Activated CD8-positive, alpha-beta memory T cell treated with anti-CD3 and anti-CD28 coated beads, Interleukin-2, amount 50 U/mL, for 48 hours (primary cell): ENCODE measurements around the gene BATF3.
A peak's percentile ranks its signal among the peaks of the same experiment; 100 is the strongest.

Experiments used
- DNase-seq: peaks from one replicate; pipeline ENCODE4 v3.0.0-alpha.2; 2020

BATF3 gene

GRCh38 chr1:212702672-212703071 lies 3.0 kb upstream of the BATF3 start:
- DNase-seq: no peak

DNA sequence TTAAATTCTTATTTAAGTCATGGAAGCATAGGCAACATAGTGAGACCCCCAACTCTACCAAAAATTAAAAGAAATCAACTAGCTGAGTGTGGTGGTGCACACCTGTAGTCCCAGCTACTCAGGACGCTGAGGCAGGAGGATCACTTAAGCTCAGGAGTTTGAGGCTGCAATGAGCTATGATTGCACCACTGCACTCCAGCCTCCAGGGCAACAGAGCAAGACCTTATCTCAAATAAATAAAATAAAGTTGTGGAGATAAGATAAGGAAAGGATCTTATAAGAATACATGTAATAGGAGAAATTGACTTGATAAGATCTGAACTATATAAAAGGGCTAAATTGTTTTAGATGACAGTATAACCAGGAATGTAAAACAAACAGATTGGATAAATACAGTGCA lies 2.3 kb upstream of the BATF3 start:
- DNase-seq: peak; percentile 51

DNA sequence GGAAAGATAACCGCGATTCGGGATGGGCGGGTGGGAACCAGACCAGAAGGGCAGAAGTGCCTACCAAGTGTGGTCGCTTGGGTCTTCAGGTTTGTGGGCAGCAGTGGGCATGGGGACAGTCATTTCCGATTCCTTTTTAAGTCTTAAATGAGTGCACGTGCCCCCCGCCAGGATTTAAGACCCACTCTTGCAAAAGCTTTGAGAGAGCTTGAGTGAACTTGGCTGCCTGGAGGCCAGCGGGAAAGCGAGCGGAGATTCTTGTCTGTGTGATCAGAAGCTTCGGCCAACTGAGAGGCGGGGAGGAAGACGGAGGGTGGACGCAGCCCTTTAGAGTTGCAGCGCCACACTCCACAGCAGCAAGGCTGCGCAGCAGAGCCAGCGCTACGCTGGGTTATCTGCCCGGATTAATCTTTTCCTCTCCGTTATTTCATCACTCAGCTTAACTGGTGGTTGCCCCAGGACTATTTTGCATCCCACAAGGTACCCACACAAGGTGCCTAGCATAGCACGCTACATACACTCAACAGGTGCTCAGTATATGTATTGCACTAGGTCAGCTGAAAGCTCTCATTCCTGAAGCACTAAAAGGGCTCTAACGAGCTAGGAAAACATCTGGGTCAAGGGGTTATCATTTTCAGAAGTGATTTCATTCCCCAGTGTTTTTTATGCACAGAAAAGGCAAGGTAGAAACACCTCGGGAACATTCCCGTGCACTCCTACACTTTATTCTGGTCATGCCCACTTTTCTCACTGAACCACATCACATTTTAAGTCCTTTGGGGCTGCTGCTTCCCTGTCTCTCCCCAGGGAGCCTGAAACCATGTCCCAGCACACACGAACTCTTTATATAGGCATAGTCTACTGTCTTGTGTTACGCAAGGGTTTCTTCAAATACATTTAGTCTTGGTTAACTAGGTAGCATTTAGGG lies 1.5 kb upstream of the BATF3 start:
- peak; percentile 78 for DNase-seq

DNA sequence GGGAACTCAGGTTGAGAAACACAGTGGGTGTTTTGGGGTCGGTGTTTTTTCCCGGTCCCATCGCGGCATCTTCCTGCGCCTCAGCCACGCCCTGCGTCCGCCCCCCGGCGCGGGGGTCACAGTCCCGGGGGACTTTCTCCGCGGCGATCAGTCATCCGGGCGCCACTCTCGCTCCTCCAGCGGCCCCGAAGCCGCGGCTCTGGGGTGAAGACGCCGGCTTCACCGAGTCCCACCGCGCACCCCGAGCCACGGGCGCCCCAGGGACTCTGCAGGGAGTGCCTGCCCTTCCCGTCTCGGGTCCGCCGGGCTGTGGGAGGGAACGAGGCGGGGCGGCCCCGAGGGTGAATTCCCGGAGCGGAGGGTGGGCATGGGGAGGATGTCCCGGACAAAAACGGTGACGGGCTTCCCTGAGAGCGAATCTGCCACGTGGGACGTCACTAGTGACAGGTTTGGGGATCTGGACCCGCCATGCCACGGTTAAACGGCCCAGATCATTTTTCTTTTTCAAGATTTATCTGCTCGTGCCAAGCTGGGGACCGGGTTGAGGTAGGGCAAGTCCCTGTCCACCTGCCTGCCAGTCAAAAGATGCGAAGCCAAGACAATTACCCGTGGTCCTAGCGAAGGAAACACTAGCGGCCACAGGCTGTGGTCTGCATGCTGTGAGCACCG lies 717 bp upstream of the BATF3 start:
- DNase-seq: peak; percentile 91

DNA sequence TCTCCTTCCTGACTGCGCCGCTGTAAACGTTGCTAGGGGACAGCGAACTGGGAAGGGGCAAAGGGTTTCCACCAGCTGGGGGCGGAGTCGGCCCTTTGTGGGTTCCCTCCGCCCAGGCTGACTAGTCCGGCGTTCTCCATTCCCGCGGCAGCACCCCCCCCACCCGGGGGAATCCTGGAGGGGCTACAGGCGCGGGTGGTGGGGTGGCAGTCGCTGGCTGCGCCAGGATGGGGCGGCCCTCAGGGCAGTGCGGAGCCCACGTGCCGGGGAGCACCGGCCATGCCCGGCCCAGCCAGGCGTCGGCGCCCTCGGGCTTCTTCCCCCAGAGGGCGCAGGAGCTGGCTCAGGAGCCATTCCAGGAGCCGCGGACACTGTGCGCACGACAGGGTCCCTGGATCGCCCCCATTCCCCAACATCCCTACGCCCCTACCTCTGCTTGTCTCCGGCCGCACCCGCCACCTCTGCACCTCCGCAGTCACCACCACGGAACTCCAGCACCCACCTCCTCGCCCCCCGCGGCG lies 476 bp downstream of the BATF3 start:
- peak; percentile 85 for DNase-seq

- no peak for DNase-seq
These were observed 1.1 kb downstream of the BATF3 start for GRCh38 chr1:212698467-212699103.

DNA sequence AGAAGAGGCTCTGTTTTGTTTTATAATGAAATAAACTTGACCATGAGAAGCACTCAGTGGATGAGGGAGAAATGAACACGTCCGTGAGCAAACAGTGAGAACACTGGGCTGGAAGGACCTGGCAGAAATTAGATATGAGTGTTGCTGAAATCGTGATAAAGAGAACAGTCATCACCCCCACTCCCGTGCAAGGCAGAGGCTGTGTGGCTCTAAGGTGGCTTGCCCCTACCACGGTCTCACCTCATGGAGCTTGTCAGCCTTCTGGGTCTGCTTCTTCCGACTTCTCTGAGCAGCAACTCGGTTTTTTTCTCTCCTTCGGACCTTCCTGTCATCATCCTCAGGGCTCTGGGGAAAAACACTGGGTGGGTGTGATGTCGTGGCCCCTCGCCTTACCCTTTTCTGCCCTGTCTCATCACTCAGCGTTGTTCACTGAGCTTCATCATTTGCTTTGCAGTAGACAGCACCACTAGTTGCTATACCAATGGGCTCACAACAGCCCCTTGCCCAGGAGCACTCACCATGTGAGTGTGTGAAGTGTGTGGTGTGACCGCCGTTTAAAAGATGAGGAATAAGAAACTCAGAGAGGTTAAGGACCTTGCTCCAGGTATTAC lies 2.8 kb downstream of the BATF3 start:
- peak; percentile 60 for DNase-seq

DNA sequence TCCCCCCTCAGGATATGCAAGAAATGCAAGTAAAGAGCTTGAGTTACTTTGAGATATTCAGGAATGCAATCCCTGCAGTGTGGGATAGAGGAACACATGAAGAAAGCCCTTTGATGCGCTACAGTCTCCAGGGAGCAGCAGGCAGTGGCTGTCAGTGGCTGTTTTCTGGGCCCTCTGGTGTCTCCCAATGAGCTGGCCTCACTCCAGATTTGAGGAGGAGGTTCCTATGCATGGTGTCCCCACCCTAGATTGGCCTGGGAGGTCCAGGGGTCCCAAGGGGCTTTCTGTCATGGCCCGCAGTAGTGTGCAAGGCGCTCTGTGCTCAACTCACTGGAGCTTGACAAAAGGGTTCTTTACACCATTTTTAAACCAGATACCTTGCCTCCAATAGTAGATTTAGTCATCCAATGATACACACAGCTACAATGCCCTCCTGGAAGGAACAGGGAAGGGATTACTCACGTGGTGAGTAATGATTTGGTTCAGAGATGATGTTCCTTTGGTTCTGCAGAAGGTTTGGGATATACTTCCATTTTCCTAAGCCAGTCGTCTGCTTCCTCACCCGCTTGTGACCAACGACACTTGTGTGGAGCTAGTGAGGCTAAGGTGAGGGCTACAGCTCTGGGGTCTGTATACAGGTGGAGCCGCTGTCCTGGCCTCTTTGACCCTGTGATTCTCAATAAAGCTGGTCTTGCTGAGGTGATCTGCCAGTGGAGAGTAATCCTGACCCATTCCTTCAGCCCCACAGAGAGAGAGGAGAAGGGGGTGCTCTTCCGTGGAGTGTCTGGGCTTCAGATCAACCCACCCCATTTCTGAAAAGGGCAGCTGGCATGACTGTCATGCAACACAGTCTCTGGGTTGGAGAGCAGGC lies 6.6 kb downstream of the BATF3 start:
- peak; percentile 54 for DNase-seq

- DNase-seq: peak; percentile 70
These were observed 8.0 kb downstream of the BATF3 start for GRCh38 chr1:212691561-212692071.

- peak; percentile 50 for DNase-seq
These were observed 8.7 kb downstream of the BATF3 start for GRCh38 chr1:212690816-212691403.

DNA sequence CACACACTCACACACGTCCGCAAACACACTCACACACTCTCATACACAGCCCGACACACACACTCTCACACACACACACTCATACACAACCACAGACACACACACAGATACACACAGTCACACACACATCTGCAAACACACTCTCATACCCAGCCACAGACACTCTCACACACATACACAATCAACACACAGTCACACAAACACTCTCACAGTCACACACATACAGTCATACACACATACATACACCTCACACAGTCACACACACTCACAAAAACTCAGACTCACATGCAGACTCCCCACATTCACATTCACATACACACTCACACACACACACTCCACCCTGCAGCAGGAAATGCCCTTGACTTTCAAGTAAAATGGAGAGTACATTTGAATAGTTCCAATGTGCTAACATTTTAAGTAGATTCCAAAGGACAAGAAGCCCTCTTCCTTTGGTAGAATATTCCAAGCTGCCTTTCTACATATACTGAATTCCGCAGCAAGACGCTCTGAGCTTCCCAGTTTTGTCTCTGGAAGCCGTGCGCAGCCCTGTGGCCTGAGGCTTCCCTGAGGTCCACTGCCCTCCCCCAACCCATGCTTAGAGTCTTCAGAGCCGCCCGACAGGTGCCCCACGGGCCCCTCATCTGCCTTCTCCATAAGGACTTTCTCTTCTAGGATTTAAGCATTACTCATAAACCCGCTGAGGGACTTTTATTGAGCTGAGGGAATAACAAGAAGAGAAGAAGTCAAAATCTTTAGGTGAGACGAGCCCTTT lies 9.7 kb downstream of the BATF3 start:
- no peak for DNase-seq

- peak; percentile 53 for DNase-seq
These were observed 10.4 kb downstream of the BATF3 start for GRCh38 chr1:212689196-212689725.

DNA sequence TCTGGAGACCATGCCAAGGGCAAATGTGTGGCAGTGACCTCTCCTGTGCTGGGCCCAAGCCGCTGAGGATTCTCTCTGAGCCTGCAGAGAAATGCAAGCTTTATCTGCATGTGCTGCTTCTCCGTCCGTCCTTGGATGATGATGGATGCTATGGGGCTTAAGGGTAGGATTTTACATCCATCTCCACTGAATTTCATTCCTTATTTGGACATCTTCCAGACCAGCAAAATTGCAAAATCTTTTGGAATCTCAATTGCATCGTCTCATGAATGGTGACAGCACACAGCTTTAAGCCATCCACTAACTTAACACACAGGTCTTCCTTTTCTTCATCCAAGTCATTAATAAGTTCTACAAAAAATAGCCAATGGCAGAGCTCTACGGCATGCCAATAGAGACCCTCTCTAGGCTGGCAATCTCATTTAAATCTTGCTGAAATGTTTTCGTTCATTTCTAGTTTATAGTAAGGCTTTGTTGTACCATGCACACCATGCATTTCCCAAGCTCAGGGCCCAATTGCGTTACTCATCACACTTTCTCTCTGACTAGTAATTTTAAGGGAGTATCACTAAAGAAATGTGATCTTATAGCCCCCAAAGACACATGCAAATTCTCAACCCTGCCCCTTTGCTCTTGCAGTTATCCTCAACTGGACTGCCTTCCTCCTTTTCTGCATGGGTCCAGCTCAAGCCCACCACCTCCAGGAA lies 11.1 kb downstream of the BATF3 start:
- DNase-seq: no peak

- DNase-seq: no peak
These were observed 11.8 kb downstream of the BATF3 start for GRCh38 chr1:212687811-212688210.

- DNase-seq: peak; percentile 47
These were observed 13.0 kb downstream of the BATF3 start for GRCh38 chr1:212686591-212686990.

- peak; percentile 51 for DNase-seq
These were observed 13.6 kb downstream of the BATF3 start for GRCh38 chr1:212686069-212686468.

DNA sequence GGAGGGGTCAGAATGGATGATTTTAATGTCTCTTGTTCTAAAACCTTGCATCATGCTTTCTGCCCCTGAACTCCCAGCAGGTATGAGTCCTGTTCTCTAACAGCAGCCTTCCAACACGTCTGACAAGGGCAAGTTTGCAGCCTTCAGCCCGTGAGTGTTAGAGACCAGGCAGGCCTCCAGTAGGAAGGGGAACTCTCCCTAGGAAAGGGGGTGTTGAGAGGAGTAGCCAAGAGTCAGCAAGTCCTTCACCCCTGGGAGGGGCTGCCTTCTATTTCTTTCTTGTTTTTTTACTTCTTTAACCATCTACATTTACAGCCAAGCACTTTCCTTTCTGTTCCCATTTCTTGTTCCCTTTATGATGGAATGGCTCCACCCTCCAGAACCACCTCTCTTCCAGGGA lies 14.2 kb downstream of the BATF3 start:
- DNase-seq: peak; percentile 51

- no peak for DNase-seq
These were observed 15.0 kb downstream of the BATF3 start for GRCh38 chr1:212684521-212685090.

- no peak for DNase-seq
These were observed 15.6 kb downstream of the BATF3 start for GRCh38 chr1:212684076-212684475.
